GM10248 (cell line): ENCODE results near the gene PSMC1.

Experiments
- CTCF ChIA-PET: fragments of 300-600 bp; sonication (Branson Sonifier 250); formaldehyde crosslinking; extraction: SDS; loops from one replicate; lab custom pipeline; 2021; ENCODE audit warnings: antibody characterized with exemption; lab: Yijun Ruan, JAX
- POLR2A ChIA-PET: fragments of 350-650 bp; sonication (Branson Sonifier 250); formaldehyde crosslinking; extraction: SDS; loops from one replicate; lab custom pipeline; 2020; ENCODE audit warnings: antibody characterized with exemption; lab: Yijun Ruan, JAX
- DNase-seq: peaks from one replicate; pipeline ENCODE4 v3.0.0; 2012; ENCODE audit errors: extremely low spot score
- CTCF ChIP-seq: IDR thresholded peaks from 2 replicates; pipeline ENCODE4 v1.5.1; 2012; ENCODE audit warnings: mild to moderate bottlenecking, low read depth; ENCODE audit errors: extremely low read depth, missing control alignments, control extremely low read depth

The PSMC1 gene

GRCh38 chr14:90266441-90267154 is 10.2 kb downstream of the PSMC1 start:
- POLR2A ChIA-PET: interaction anchor here (0.7 to 1.2 kb wide), 2 partner anchors 10 to 849 kb away, joined by 3 read pairs; partner anchors contain the start of gene PSMC1
- CTCF ChIA-PET: interaction anchor here (0.7 to 1.3 kb wide), 3 partner anchors 9 to 32 kb away, joined by 3 read pairs; no protein-coding TSS in a partner anchor

GRCh38 chr14:90268420-90268819 is 12.1 kb downstream of the PSMC1 start:
- ChIA-PET POLR2A (no interaction called here), CTCF (interaction anchor here (1.2 kb wide), 1 partner anchor 33 kb away, joined by 4 read pairs; no protein-coding TSS in a partner anchor)
- no peak for TF ChIP-seq CTCF
- no peak for DNase-seq

More at GRCh38 chr14:90266441-90267154, 10.2 kb downstream of the PSMC1 start:
- DNase-seq: no peak
- no peak for TF ChIP-seq CTCF

- no peak for DNase-seq
- ChIA-PET CTCF (no interaction called here), POLR2A (interaction anchor here (1.1 kb wide), 1 partner anchor 9 kb away, joined by 3 read pairs; no protein-coding TSS in a partner anchor)
Measured at GRCh38 chr14:90272523-90272922, 16.2 kb downstream of the PSMC1 start.

GRCh38 chr14:90273532-90273931 is 17.2 kb downstream of the PSMC1 start:
- TF ChIP-seq CTCF: no peak
- DNase-seq: no peak
- POLR2A ChIA-PET: no interaction called here
- CTCF ChIA-PET: no interaction called here

More at GRCh38 chr14:90272523-90272922, 16.2 kb downstream of the PSMC1 start:
- no peak for TF ChIP-seq CTCF

- no peak for TF ChIP-seq CTCF
- ChIA-PET CTCF (no interaction called here), POLR2A (no interaction called here)
- DNase-seq: no peak
Measured at GRCh38 chr14:90274019-90274418, 17.7 kb downstream of the PSMC1 start.

- no peak for DNase-seq
- POLR2A ChIA-PET: no interaction called here
- no peak for TF ChIP-seq CTCF
- CTCF ChIA-PET: interaction anchor here (1.8 kb wide), 1 partner anchor 15 kb away, joined by 6 read pairs; no protein-coding TSS in a partner anchor
Measured at GRCh38 chr14:90274808-90275457, 18.6 kb downstream of the PSMC1 start.
